Fibroblast of lung (primary cell): ENCODE results near the gene C2orf76. TPM values are rescaled to one million over a fixed set of nuclear protein-coding genes. Genes with fewer than 3 reads are reported as not detected.

Experiments used
- polyA plus RNA-seq, 2 donors: library from polyadenylated mRNA; depleted of rRNA in 1 of 2; stranded (reverse) in 1 of 2; unstranded in 1 of 2; fragments of >200 nt; gene quantifications; 2 replicates each; pipeline ENCODE4 v1.2.1, GENCODE V29; 2011 to 2012; ENCODE audit warnings: missing spikeins in 1 of 2
- total RNA-seq: library from RNA; depleted of rRNA; stranded (reverse); fragments of >200 nt; gene quantifications from 2 replicates; pipeline ENCODE4 v1.2.1, GENCODE V29; 2014

C2orf76 gene
- total and polyA plus RNA-seq, 2 donors (not counting 1 experiment from before 2014, with no cell fraction given), result 14.6 to 17.8 TPM

Other genes starting within 250 kb of the C2orf76 start
- gene C1QL2, start 208.1 kb downstream of the C2orf76 start, total RNA-seq, result not detected in 2 replicates
- gene C1QL2, start 208.1 kb downstream of the C2orf76 start, polyA plus RNA-seq, result not detected in 2 replicates
- gene STEAP3, start 143.0 kb downstream of the C2orf76 start, total RNA-seq, result 9.8 and 13.7 TPM in 2 replicates
- gene STEAP3, start 143.0 kb downstream of the C2orf76 start, polyA plus RNA-seq, result 26.7 and 28.4 TPM in 2 replicates
- 84.0 and 128 TPM in 2 replicates for gene DBI, start 143 bp upstream of the C2orf76 start, total RNA-seq
- gene DBI, start 143 bp upstream of the C2orf76 start, polyA plus RNA-seq, result 653 and 740 TPM in 2 replicates
- gene TMEM37, start 65.0 kb upstream of the C2orf76 start, total RNA-seq, result 0.99 and 2.6 TPM in 2 replicates
- gene TMEM37, start 65.0 kb upstream of the C2orf76 start, polyA plus RNA-seq, result 0.50 and 0.75 TPM in 2 replicates
- not detected in 2 replicates for gene SCTR, start 157.6 kb upstream of the C2orf76 start, total RNA-seq
- gene SCTR, start 157.6 kb upstream of the C2orf76 start, polyA plus RNA-seq, result not detected in 2 replicates
- 0.26 TPM in 1 of 2 replicates, not detected in the other for gene CFAP221, start 177.6 kb upstream of the C2orf76 start, total RNA-seq
- gene CFAP221, start 177.6 kb upstream of the C2orf76 start, polyA plus RNA-seq, result 0.07 TPM in 1 of 2 replicates, not detected in the other